ENCODE data around the gene HOXD11. TPM values are rescaled to one million over a fixed set of nuclear protein-coding genes. Genes with fewer than 3 reads are reported as not detected.

The HOXD11 gene
- total RNA-seq, 1 experiment from 2014 or later, result not detected

GRCh38 chr2:176099159-176099727 lies 7.8 kb upstream of the HOXD11 start:
- H3K27ac Mint-ChIP-seq, result no peak overlapping the region
- H3K36me3 Mint-ChIP-seq, result no peaks in the 10 kb centered on the region
- peaks cover 99% of the 10 kb centered on the region for H3K27me3 Mint-ChIP-seq (ENCODE audit: low read depth)
- TF ChIP-seq, protein P1, sequence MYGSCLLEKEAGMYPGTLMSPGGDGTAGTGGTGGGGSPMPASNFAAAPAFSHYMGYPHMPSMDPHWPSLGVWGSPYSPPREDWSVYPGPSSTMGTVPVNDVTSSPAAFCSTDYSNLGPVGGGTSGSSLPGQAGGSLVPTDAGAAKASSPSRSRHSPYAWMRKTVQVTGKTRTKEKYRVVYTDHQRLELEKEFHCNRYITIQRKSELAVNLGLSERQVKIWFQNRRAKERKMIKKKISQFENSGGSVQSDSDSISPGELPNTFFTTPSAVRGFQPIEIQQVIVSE (CRISPR knock-in tag; IDR thresholded peaks at IDR 0.05; ENCODE audit: borderline replicate concordance), result no peak
- no peak for TF ChIP-seq ZNF671 (CRISPR knock-in tag; IDR thresholded peaks at IDR 0.05)
- TF ChIP-seq, protein P2, sequence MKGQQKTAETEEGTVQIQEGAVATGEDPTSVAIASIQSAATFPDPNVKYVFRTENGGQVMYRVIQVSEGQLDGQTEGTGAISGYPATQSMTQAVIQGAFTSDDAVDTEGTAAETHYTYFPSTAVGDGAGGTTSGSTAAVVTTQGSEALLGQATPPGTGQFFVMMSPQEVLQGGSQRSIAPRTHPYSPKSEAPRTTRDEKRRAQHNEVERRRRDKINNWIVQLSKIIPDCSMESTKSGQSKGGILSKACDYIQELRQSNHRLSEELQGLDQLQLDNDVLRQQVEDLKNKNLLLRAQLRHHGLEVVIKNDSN (CRISPR knock-in tag; IDR thresholded peaks at IDR 0.05), result no peak
- TF ChIP-seq, protein P3, sequence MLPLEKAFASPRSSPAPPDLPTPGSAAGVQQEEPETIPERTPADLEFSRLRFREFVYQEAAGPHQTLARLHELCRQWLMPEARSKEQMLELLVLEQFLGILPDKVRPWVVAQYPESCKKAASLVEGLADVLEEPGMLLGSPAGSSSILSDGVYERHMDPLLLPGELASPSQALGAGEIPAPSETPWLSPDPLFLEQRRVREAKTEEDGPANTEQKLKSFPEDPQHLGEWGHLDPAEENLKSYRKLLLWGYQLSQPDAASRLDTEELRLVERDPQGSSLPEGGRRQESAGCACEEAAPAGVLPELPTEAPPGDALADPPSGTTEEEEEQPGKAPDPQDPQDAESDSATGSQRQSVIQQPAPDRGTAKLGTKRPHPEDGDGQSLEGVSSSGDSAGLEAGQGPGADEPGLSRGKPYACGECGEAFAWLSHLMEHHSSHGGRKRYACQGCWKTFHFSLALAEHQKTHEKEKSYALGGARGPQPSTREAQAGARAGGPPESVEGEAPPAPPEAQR (CRISPR knock-in tag; IDR thresholded peaks at IDR 0.05), result no peak
- DNase-seq (ENCODE audit: low spot score) (peak; percentile 18), ATAC-seq (no peak)
- POLR2A ChIA-PET, result interaction anchor here (0.6 kb wide), 1 partner anchor 35 kb away, joined by 7 read pairs; no protein-coding TSS in a partner anchor
- CTCF ChIA-PET, result interaction anchor here (2.7 to 4.2 kb wide), 4 partner anchors 11 to 409 kb away, joined by 11 to 56 read pairs (median 22); no protein-coding TSS in a partner anchor
- H3K4me3 Mint-ChIP-seq, result peak overlapping the region; percentile 65
- H3K4me1 Mint-ChIP-seq, result peaks cover 62% of the 10 kb centered on the region
- H3K9me3 Mint-ChIP-seq, result no peaks in the 10 kb centered on the region

DNA sequence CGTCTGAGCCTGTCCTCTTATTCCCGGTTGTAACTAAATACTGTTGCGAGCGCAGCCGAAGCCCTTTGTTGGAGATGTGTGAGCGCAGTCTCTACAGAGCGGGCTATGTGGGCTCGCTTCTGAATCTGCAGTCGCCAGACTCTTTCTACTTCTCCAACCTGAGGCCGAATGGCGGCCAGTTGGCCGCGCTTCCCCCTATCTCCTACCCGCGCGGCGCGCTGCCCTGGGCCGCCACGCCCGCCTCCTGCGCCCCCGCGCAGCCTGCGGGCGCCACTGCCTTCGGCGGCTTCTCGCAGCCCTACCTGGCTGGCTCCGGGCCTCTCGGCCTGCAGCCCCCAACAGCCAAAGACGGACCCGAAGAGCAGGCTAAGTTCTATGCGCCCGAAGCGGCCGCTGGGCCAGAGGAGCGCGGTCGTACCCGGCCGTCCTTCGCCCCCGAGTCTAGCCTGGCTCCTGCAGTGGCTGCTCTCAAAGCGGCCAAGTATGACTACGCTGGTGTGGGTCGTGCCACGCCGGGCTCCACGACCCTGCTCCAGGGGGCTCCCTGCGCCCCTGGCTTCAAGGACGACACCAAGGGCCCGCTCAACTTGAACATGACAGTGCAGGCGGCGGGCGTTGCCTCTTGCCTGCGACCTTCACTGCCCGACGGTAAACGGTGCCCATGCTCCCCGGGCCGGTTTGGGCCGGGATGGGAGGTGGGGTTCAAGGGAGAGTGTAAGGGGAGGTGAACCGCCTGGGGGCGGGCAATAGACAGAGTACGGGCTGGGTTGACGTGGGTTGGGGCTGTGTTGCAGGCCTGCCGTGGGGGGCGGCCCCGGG lies 7.1 kb upstream of the HOXD11 start, which contains the start of gene HOXD12:
Gene HOXD12, plus strand, starts transcription at position 68 of the 819 bp plus-strand sequence. Its CDS starts 7 bp downstream, at position 75.
- no peak for DNase-seq (ENCODE audit: low spot score)
- no peak within 1 kb of the TSS for H3K27ac Mint-ChIP-seq
- ChIA-PET CTCF (no interaction called here), POLR2A (interaction anchor here (0.6 kb wide), 1 partner anchor 36 kb away, joined by 7 read pairs; no protein-coding TSS in a partner anchor)
- peak within 1 kb of the TSS; percentile 65 for H3K4me3 Mint-ChIP-seq
- peaks cover 61% of the 10 kb centered on the region for H3K4me1 Mint-ChIP-seq
- no peaks in the 10 kb centered on the region for H3K9me3 Mint-ChIP-seq
- peaks cover 99% of the 10 kb centered on the region for H3K27me3 Mint-ChIP-seq (ENCODE audit: low read depth)
- no peaks in the 10 kb centered on the region for H3K36me3 Mint-ChIP-seq
- ATAC-seq, result no peak
- TF ChIP-seq RELA (CRISPR knock-in tag; IDR thresholded peaks at IDR 0.05; ENCODE audit: borderline replicate concordance), result no peak
- TF ChIP-seq RORB (CRISPR knock-in tag; IDR thresholded peaks at IDR 0.05), result no peak
- TF ChIP-seq, protein P4, sequence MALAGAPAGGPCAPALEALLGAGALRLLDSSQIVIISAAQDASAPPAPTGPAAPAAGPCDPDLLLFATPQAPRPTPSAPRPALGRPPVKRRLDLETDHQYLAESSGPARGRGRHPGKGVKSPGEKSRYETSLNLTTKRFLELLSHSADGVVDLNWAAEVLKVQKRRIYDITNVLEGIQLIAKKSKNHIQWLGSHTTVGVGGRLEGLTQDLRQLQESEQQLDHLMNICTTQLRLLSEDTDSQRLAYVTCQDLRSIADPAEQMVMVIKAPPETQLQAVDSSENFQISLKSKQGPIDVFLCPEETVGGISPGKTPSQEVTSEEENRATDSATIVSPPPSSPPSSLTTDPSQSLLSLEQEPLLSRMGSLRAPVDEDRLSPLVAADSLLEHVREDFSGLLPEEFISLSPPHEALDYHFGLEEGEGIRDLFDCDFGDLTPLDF (CRISPR knock-in tag; IDR thresholded peaks at IDR 0.05), result no peak
- TF ChIP-seq OVOL2 (CRISPR knock-in tag; IDR thresholded peaks at IDR 0.05; ENCODE audit: borderline replicate concordance), result no peak
- TF ChIP-seq, protein P5, sequence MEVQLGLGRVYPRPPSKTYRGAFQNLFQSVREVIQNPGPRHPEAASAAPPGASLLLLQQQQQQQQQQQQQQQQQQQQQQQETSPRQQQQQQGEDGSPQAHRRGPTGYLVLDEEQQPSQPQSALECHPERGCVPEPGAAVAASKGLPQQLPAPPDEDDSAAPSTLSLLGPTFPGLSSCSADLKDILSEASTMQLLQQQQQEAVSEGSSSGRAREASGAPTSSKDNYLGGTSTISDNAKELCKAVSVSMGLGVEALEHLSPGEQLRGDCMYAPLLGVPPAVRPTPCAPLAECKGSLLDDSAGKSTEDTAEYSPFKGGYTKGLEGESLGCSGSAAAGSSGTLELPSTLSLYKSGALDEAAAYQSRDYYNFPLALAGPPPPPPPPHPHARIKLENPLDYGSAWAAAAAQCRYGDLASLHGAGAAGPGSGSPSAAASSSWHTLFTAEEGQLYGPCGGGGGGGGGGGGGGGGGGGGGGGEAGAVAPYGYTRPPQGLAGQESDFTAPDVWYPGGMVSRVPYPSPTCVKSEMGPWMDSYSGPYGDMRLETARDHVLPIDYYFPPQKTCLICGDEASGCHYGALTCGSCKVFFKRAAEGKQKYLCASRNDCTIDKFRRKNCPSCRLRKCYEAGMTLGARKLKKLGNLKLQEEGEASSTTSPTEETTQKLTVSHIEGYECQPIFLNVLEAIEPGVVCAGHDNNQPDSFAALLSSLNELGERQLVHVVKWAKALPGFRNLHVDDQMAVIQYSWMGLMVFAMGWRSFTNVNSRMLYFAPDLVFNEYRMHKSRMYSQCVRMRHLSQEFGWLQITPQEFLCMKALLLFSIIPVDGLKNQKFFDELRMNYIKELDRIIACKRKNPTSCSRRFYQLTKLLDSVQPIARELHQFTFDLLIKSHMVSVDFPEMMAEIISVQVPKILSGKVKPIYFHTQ (CRISPR knock-in tag; IDR thresholded peaks at IDR 0.05), result no peak
- TF ChIP-seq IRF2 (CRISPR knock-in tag; IDR thresholded peaks at IDR 0.05; ENCODE audit: borderline replicate concordance, low read depth), result no peak
- TF ChIP-seq, protein P6, sequence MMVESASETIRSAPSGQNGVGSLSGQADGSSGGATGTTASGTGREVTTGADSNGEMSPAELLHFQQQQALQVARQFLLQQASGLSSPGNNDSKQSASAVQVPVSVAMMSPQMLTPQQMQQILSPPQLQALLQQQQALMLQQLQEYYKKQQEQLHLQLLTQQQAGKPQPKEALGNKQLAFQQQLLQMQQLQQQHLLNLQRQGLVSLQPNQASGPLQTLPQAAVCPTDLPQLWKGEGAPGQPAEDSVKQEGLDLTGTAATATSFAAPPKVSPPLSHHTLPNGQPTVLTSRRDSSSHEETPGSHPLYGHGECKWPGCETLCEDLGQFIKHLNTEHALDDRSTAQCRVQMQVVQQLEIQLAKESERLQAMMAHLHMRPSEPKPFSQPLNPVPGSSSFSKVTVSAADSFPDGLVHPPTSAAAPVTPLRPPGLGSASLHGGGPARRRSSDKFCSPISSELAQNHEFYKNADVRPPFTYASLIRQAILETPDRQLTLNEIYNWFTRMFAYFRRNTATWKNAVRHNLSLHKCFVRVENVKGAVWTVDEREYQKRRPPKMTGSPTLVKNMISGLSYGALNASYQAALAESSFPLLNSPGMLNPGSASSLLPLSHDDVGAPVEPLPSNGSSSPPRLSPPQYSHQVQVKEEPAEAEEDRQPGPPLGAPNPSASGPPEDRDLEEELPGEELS (CRISPR knock-in tag; IDR thresholded peaks at IDR 0.05), result no peak

Data from WTC11 (cell line).